Coronary artery (tissue), 2 donors: ENCODE data around the gene C17orf100.

ENCODE experiments used
- DNase-seq: peaks from one replicate; pipeline ENCODE4 v3.0.0-alpha.2; 2017; ENCODE audit warnings: low spot score
- H3K27ac ChIP-seq, 2 donors: fragments of 200-600 bp; sonication (generic); one replicate each; pipeline ENCODE4 v1.5.1; 2016 to 2019
- H3K4me3 ChIP-seq: fragments of 200-600 bp; sonication (generic); 2 replicates; pipeline ENCODE4 v1.5.1; 2016; ENCODE audit warnings: mild to moderate bottlenecking, moderate library complexity
- CTCF ChIP-seq: fragments of 200-600 bp; sonication (generic); IDR thresholded peaks from one replicate; pipeline ENCODE4 v1.5.1; 2019; ENCODE audit warnings: antibody characterized with exemption

The C17orf100 gene

DNA sequence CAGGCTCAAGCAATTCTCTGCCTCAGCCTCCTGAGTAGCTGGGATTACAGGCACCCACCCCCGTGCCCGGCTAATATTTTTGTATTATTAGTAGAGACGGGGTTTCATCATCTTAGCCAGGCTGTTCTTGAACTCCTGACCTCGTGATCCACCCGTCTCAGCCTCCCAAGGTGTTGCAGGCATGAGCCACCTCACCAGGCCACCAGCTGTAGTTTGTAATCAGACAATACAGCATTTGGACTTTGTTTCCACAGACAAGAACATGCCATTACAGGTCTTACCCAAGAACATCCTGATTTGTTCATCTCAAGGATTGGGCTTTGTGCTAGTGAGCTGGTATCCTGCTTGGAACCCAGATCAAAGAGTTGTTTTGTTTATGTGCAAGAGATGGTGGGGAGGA is 30.1 kb downstream of the C17orf100 start:
- TF ChIP-seq CTCF: no peak
- Histone ChIP-seq H3K4me3 (no peak overlapping the region), H3K27ac (no peak overlapping the region)
- DNase-seq: no peak

DNA sequence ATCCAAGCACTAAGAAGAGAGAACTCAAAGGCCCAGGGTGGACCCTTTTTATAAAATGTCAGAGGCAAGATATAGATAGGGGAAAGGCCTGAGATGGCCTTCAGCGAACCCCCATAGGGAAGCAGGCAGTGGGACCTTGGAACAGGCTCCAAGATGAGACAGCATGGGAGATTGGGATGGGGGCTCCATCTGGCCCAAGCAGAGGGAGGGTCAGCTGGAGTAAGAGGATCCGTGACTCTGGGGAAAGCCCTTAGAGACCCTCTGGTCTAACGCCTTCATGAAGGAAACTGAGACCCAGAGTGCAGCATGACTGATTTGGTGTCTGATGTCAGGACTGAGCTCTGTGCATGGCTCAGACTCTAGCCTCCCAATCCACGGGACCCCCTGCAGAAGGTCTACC is 30.8 kb downstream of the C17orf100 start:
- no peak for TF ChIP-seq CTCF
- H3K27ac ChIP-seq: no peak overlapping the region
- no peak for DNase-seq
- H3K4me3 ChIP-seq: no peak overlapping the region

GRCh38 chr17:6683081-6683684 is 31.6 kb downstream of the C17orf100 start:
- H3K4me3 ChIP-seq: no peak overlapping the region
- no peak for DNase-seq
- H3K27ac ChIP-seq: no peak overlapping the region
- no peak for TF ChIP-seq CTCF

DNA sequence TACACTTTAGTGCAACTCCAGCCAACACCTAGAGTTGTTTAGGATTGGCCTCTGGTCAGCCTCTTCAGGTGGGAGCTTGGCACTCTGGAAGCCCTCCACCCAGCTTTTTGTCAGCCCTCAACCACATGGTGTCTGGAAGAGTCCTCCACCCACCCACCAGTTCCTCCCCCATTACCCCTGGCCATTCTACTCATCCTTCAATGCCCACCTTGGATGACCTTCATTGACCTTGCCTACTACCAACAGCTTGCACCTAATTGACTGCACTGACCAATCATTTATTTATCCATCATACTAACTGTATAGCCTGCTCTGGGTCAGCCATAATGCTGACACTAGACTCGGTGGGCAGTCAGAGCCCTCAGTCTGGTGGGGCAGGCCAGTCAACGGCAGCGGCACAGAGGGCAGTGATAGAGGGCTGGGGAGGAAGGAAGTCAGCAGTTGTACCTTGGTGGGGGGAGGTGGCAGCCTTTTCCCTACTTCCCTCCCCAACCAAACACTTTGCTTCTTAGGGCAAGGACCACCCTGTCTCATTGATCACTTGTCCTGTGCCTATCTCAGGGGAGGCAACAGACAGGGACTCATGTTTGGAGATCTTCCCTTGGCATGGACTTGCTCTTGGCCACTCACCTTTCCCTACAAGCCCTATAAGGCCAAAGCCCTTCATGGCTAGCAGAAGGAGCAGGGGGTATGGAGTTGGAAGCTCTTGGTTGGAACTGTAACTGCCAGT is 32.3 kb downstream of the C17orf100 start:
- Histone ChIP-seq H3K4me3 (no peak overlapping the region), H3K27ac (no peak overlapping the region)
- no peak for DNase-seq
- no peak for TF ChIP-seq CTCF

DNA sequence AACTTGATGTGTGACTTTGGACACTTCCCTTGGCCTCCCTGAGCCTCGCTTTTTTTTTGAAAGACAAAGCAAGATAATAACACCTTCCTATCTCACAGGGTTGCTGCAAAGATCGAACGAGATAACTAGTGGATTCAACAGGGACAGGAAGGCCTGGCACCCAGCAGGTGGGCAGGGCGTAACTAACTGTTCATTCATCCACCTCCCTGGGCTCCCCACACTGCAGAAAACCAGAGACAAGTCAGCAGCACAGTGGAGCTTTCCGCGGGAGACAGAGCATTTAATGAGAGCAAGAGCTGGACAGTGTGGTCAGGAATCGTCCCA is 32.9 kb downstream of the C17orf100 start:
- no peak overlapping the region for H3K4me3 ChIP-seq
- DNase-seq: no peak
- no peak for TF ChIP-seq CTCF
- H3K27ac ChIP-seq: no peak overlapping the region

- Histone ChIP-seq H3K4me3 (no peak overlapping the region), H3K27ac (no peak overlapping the region)
- DNase-seq: no peak
- no peak for TF ChIP-seq CTCF
Observed at GRCh38 chr17:6684881-6685767, 33.6 kb downstream of the C17orf100 start.
